Astrocyte of the hippocampus (primary cell): ENCODE measurements around the gene FMO2.
"Not testable (repeated sequence)": the region's sequence is repeated elsewhere in the genome, so short reads cannot be mapped to it uniquely, and the experiment has no call there.

ENCODE experiments used
- DNase-seq: peaks from one replicate; pipeline ENCODE4 v3.0.0; 2011; ENCODE audit warnings: low read depth, low spot score

Gene FMO2

DNA sequence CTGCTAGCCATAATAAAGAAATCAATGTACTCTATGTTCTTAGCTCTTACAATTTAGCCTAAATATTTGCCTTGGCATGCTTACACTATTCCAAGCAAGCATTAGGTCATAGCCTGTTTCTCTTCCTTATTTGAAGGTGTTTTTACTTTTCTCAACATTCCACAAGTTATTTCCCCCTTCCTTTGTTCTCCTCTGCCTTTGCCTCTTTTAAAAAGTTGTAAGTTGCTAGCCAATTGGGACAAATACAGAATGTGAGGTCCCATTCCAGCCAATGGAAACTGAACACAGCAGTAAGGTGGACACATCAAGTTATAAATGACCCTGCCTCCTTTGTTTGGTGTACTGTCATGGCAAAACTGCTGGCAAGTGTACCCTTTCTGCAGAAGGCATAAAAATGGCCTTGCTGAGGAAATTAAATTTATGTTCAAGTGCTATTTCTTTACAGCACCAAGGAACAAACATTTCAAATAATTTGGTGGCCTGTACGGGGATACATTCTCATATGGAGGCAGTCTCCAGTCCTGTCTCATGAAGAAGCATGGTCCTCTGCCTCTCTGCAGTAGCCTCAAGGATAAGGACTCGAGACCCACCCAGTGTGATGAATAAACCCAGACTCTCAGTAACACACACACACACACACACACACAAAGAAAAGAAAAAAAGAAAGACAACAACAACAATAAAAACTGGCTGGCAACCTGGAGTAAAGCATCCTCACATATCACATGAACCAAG, 34.4 kb downstream of the FMO2 start:
- DNase-seq, result peak; percentile 85

DNA sequence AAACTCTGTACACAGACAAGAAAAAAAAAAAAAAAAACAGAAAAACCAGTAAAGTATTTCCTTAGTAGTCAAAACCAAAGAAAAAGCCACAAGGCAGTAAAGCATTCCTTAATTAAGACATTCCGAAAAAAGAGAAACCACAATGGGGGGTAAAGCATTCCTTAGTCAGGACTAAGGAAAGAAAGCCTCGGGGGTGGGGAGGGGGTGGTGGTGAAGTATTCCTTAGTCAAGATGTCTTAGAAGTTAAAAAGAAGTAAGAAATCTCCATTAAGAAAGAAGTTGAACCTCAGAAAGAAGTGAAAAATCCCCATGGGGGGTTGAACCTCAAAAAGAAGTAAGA, 35.0 kb downstream of the FMO2 start:
- DNase-seq, result peak; percentile 96

DNA sequence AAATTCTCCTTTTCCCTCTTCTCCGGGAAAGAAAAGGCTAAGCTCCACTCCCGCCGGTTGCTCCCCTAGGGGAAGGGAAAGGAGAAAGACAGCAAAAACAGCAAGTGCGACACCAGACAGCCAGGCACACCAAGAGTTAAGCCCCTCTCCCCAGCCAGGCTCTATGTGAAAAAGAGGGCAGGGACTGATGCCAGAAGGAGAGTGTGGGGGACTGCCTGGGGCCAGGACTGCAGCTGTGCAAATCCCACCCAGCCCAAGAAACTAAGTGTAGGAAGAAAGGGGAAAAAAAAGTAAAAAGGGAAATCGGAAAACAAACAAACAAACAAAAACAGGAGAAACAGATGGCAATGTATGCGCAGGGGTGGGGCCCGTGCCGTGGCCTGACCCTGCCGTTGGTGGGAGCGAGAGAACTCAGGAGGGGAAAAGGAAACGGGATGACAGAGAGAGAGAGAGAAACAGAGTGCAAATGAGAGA, 35.5 kb downstream of the FMO2 start:
- DNase-seq, result peak; percentile 91

DNA sequence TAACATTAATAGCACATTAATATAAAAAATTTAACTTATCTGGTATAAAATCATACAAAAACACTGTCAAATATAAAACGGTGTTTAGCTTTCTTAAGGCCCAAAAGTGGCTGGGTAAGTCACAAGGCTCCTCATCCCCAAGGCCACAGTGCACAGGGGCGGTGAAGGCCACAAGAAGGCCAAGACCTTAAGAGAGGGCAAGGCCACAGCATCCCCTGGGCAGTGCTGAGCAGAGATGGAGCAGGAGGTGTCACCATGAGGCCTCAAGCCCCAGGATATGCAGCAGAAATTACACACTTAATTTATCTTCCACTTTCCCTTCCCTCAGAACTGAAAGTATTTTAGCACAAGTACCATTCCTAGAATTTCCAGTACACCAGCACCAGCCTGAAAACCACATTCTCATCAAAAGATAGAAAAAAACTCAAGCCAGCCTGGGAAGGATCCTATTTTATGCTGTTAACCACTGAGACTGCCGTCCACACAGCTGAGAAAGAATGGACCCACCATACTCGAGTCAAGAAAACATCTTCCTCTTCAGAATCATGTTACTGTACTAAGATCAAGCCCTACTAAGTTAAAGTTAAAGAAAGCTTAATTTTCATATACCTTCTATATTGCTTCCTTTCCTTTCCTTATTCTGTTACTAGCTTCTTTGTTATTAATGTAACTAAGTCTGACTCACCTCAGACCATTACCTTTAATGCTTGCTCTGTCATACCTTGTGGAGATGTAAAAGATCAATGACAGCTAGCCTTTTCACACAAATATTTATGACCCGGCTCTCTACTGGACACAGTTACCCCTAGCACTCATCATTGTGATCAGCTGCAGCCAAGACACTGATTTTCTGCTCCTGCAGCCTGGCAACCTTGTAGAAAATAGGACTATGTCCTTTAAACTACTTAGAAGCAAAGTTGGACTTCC, 36.8 kb downstream of the FMO2 start:
- peak; percentile 75 for DNase-seq

DNA sequence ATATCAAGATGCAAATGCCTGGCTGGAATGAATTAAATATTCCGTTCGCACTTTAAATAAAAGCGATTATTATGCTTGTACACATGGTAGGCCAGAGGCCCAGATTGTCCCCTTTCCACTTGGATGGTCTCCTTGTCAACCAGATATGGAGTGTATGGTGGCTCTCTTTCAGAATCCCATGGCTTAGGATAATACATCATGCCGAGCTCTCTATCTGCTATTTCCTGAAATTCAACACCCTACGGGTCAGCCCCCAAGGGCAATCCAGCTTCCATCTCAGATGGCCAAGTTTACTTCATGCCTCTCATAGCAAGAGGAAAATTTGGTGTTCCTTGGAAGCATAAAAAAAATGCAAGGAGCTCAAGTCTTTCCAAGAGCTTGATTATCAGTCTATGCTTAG, 37.8 kb downstream of the FMO2 start:
- DNase-seq, result no peak

DNA sequence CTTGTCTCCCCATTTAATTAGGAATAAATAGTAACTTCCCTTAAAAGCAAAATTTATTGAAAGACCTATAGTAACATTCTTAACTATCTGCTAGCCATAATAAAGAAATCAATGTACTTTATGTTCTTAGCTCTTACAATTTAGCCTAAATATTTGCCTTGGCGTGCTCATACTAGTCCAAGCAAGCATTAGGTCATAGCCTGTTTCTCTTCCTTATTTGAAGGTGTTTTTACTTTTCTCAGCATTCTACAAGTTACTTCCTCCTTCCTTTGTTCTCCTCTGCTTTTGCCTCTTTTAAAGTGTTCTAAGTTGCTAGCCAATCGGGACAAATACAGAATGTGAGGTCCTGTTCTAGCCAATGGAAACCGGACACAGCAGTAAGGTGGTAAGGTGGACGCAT, 39.2 kb downstream of the FMO2 start:
- not testable (repeated sequence) for DNase-seq

DNA sequence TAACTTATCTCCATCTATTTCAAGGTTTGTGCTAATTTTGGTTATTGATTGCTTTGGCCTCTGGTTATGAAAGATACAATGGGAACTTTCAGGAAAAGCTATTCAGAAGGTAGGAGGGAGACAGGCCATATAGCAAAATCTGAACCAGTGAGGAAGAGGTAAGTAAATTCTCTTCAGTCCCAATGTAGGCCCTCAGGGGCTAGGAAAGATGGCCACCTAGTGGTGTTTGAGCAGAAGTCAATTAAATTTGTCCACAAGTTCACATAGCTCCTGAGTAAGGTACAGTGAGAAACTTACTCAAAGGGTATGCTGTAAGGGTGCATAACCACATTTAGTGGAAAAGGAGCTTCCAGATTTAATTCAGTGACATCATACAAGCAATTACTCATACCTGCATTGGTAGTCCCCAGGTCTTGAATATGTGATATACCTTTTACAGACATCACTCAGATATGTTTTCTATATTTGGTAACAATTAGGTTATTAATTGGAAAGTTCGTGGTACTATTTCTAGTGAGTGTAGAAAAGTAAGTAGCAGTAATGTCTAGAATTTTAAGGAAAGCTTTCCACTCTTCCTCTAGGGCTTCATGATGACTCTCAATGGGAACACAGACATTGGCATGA, 41.8 kb downstream of the FMO2 start:
- DNase-seq, result peak; percentile 87

DNA sequence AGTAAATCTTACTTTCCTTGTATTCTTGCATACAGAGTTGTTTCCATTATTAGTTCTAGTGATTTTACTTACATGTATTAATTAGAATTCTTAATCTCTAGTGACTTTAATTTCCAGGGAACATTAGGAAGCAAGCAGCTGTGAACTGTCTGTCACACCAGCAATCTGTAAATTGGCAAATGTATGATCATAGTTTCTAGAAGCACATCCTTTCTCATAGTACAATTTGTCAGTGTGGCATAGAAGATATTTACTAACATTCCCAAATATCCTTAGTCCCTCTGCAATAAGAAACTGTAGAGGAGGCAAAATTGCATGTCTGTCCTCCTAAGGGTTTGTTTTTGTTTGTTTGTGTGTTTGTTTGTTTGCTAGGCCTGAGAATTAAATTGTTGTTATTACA, 46.2 kb downstream of the FMO2 start:
- DNase-seq, result no peak

DNA sequence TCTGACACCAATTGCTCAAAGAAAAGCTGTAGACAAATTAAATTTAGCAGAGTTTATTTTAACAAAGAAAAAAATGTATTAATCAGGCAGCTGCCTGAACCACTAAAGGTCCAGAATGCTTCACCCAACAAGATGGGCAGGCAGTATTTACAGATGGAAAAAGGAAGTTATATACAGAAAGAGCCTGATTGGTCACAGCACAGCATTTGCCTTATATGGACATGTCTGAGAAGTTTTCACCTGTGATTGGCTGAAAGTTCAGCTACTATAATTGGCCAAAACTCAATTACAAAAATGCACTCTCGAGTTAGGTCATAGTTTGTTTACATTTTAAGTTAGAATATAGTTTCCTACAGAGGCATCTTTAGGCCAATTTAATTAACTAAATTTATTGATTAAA, 48.1 kb downstream of the FMO2 start:
- no peak for DNase-seq

DNA sequence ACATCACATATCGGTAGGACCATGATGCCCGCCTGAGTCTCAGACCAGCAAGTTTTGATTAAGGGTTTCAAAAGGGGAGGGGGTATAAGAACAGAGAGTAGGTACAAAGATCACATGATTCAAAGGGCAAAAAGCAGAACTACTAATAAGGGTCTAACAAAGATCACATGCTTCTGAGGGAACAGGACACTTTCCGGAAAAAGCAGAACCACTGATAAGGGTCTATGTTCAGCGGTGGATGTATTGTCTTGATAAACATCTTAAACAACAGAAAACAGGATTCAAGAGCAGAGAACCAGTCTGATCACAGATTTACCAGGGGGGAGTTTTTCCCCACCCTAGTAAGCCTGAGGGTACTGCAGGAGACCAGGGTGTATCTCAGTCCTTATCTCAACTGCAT, 51.1 kb downstream of the FMO2 start:
- not testable (repeated sequence) for DNase-seq

DNA sequence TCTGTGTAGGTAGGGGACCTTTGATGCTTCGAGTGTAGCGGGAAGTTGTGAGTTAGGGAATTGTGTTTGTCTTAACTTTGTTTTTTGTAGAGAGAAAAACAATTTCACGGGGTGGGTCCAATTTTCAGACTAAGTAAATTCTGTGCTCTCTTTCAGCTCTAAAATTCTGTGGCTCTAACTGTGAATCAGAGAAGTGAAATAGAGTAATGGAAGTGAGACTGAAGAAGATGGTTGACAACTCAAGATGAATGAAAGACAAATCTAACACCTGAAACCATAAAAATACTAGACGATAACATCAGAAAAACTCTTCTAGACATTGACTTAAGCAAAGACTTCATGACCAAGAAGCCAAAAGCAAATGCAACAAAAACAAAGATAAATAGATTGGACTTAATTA, 58.8 kb downstream of the FMO2 start:
- no peak for DNase-seq

DNA sequence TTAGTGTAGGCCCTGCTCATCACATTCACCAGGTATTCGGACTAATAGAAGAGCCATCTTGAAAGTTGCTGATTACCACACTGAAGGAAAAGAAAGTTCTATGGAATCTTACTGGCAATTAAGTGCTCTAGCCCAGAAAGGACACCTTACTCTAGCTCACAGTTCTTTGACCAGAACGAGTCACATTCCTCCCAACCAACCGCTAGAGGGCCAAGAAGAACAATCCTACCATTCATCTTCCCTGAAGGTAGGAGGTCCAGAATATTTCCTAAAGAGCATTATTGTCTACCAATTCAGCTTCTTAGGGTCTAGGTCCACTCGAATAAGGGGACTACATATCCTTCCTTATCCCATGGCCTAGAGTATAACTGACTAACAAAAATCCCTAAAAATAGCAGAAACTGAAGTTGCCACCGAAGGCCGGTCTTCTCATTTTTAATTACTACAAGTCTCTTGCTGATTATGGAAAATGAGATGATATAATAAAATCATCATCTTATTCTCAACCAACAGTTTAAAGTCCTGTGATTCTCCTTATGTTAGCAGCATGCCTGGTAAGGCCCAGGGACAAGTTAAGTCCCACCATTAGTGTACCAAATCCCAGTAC, 60.5 kb downstream of the FMO2 start:
- peak; percentile 53 for DNase-seq

DNA sequence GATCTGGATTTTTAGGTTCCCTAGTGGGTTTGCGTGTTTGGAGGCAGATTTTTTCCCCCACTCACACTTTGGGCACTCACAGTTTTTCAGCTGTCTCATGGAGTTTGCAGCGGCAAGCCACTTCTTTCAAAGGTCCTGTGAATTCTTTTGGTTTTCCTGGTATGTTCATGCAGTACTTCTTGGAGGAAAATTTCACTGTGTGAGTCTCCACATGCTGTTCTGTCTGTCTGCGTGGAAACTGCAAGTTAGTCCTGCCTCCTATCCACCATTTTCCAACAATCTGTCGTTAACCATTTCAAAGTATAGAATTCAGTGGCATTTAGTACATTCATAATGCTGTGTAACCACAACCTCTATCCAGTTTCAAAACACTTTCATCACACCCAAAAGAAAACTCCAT, 62.4 kb downstream of the FMO2 start:
- DNase-seq, result peak; percentile 38

DNA sequence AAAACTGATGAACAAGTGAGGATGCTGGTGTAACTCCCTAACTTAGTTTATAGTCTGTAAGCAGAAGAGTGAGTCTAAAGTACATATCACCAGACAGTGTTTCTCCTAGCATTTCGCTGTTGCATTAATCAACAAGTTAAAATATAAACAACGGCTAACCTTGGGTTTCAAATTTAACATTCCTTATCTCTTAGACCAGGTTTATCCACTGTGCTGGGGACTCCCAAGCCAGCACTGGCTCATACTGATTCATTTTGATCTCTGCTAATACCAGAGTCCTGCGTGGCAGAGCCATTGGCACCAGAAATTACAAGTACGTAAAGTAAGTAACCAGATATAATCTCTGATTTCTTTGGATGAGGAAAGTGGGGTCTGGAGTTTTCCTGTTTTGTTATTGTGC, 63.2 kb downstream of the FMO2 start, which contains the start of gene FMO1:
Gene FMO1, plus strand, starts transcription at position 193 of the 400 bp plus-strand sequence. CDS start 9,594 bp downstream, outside the sequence.
- DNase-seq, result no peak

DNA sequence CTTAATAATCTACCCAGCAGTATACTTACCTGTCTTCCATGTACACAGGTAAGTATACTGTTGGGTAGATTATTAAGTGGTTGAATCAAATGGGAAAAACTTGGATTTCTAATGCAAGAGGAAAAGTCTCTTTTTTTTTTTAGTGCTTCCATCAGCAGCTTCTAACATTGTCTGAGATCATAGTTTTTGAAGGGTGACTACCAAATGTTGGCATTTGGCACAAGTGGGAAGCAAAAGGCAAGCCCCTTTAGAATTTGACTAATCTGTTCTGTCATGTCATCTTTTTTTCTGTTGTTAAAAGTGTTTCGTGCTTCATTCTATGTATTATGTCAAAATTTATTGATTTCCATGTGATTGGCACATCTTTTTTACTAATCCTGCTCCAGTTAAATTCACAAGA, 63.7 kb downstream of the FMO2 start:
- DNase-seq, result no peak

DNA sequence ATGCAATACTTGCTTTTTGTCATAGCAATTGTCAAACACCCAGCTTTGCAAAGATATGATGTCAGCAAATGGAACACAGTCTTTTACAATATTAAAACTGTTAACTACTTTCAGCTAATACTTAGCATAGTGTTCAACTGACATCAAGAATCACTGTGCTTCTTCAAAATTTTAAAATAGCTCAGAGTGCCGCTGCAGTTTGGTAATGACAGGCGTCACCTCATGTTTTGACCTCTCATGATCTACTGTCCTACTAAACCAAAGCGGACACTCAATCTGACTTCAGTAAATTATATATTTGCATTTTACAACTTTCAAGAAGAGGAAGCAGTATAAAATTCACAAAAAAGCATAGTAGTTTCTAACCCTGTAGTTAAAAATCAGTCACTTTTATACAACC, 65.2 kb downstream of the FMO2 start:
- DNase-seq, result no peak

DNA sequence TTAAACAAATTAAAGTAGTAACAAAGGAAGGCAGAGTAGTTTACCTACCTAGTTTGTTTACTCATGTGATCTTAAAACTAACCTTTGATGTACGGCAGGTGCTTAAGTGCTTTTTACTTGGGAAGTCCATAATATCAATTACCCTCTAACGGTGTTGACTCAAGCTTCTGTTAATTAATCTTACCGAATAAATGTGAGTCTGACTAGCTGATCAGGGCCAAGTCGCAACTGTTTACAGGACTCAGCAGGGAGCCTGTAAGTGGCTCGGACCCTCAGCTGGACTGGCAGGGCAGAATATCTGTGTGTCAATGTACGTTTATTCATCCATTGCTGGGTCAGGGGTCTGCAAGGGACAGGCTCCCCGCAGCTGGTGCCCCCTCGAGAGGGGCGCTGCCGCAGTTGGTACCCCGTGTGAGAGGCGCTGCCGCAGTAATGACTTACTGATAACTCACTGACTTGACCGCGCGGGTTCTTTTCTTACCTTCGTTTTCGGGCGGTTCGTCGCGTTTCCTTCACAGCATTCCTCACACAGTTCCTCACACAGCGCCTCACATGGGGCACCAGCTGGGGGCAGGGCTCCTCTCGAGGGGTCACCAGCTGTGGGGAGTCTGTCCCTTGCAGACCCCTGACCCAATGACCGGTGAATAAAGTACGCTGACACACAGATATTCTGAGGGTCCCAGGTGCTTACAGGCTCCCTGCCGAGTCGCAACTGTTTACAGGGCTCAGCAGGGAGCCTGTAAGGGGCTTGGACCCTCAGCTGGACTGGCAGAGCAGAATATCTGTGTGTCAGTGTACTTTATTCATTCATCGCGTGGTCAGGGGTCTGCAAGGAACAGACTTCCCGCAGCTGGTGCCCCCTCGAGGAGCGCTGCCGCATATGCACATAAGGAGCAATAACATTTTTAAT, 66.2 kb downstream of the FMO2 start:
- DNase-seq, result peak; percentile 71

DNA sequence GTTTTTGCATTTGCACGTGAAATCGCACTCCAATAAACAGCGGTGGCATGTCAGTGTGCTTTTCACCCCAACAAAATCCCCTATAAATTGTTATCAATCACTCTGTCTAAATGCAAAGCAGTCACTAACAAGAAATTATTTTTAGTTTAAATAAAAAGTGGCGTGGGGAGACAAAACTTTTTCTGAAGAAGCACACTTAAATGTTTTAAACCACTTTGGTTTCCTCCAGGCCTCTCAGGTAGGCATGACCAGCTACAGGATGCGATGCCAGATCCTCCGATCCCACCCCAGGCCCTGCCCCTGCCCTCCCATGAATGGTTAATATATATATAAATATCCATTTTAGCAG, 66.8 kb downstream of the FMO2 start:
- no peak for DNase-seq

DNA sequence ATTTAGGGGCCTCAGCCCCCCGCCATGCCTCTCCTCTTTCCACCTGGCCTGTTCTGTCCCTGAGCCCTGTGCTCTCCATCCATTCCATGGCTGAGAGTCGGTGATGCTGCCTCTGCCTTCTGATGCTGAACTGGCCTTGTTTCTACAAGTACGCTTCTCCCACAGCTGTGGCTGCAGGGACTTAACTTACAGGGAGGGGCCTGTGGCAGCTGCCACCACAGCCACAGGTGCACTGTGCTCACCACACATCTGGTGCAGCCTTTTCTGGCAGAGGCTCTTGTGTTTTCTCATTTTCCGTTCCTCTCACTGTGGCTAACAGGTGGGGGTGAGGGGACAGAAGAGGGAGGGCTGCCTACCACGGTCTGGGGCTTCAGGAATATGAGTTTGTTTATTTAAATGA, 67.4 kb downstream of the FMO2 start:
- DNase-seq, result no peak

DNA sequence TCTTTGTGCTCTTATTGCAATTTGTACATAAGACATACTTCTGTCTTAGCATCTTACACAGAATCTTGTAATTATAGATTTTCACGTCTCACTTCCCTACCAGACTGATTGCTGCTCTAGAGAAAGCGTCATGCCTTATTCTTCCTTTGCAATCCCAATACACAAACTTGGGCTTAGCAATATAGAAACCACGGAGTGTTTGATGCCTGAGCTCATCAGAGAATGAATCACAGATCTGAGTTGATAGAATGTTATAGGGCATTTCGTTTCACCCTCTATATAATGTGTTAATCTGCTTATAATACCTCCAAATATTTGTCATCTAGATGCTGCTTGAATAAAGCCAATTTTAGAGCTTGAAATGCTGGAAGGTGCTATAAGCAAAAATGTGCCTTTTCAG, 69.8 kb downstream of the FMO2 start:
- DNase-seq, result peak; percentile 30
